ENCODE measurements around the gene APP.

The APP gene

GRCh38 chr21:25901330-25901979 is 269.1 kb downstream of the APP start:
- no peaks in the 10 kb centered on the region for H3K4me1 ChIP-seq (ENCODE audit: control insufficient read depth, insufficient read depth, low read length)
- H3K27me3 ChIP-seq (ENCODE audit: control insufficient read depth, insufficient read depth, low read length) = no peaks in the 10 kb centered on the region
- no peaks in the 10 kb centered on the region for H3K9me3 ChIP-seq (ENCODE audit: control insufficient read depth, insufficient read depth, low read length)
- peaks cover 5% of the 10 kb centered on the region for H3K36me3 ChIP-seq (ENCODE audit: control insufficient read depth, insufficient read depth, low read length)
- H3K4me3 ChIP-seq (ENCODE audit: low read depth, low read length) = no peak overlapping the region
- H3K9ac ChIP-seq (ENCODE audit: low read depth, low read length) = no peak overlapping the region

DNA sequence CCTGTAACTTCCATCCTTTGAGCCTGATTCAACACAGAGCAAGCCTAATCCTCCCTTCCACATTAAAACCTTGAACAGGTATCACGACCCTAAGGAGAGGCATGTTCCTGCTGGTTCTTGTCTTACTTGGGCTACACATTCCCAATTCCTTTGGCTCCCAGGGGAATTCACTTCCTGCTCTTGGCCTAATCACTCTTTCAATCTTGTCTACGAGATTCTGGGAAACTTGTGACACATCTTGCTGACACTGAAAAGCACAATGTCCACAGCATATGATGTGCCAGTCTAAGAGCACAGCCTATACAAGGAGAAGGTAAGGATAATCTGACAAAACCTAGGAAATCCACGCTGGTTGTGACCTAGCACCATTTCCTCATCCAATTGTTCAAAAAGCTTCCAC is 271.9 kb downstream of the APP start:
- Histone ChIP-seq H3K27me3 (ENCODE audit: control insufficient read depth, insufficient read depth, low read length) (no peaks in the 10 kb centered on the region), H3K4me1 (ENCODE audit: control insufficient read depth, insufficient read depth, low read length) (no peaks in the 10 kb centered on the region), H3K4me3 (ENCODE audit: low read depth, low read length) (no peak overlapping the region), H3K9me3 (ENCODE audit: control insufficient read depth, insufficient read depth, low read length) (no peaks in the 10 kb centered on the region), H3K36me3 (ENCODE audit: control insufficient read depth, insufficient read depth, low read length) (peaks cover 3% of the 10 kb centered on the region), H3K9ac (ENCODE audit: low read depth, low read length) (no peak overlapping the region)

- H3K9me3 ChIP-seq (ENCODE audit: control insufficient read depth, insufficient read depth, low read length) = no peaks in the 10 kb centered on the region
- H3K4me3 ChIP-seq (ENCODE audit: low read depth, low read length) = no peak overlapping the region
- H3K9ac ChIP-seq (ENCODE audit: low read depth, low read length) = no peak overlapping the region
- H3K27me3 ChIP-seq (ENCODE audit: control insufficient read depth, insufficient read depth, low read length) = no peaks in the 10 kb centered on the region
- H3K36me3 ChIP-seq (ENCODE audit: control insufficient read depth, insufficient read depth, low read length) = no peaks in the 10 kb centered on the region
- H3K4me1 ChIP-seq (ENCODE audit: control insufficient read depth, insufficient read depth, low read length) = no peaks in the 10 kb centered on the region
Measured at GRCh38 chr21:25897383-25897782, 273.2 kb downstream of the APP start.

DNA sequence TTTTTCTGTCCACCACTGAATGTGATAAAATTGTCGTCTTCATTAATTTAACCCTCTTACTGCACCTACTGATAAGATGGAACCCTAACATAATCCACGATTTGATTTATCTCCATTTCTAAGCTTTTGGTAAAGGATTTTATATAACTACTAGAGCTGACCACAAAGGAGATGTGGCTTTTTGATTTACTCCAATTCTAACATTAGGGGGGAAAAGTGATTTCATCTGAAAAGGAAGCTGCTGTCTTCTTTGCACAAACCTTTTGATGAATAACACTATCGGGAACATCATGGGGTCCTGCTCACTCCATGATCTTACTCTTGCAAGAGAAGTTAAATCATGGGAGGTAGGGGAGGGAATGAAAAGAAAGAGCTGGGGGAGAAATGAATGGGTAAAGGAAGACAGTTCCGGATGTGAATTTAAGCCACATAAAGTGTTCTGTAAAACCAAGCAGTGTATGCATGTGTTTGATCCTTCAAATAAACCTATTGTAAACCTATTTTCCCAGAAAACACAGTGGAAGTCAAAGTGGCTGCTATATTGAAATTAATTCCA is 274.0 kb downstream of the APP start:
- no peaks in the 10 kb centered on the region for H3K36me3 ChIP-seq (ENCODE audit: control insufficient read depth, insufficient read depth, low read length)
- no peak overlapping the region for H3K9ac ChIP-seq (ENCODE audit: low read depth, low read length)
- no peak overlapping the region for H3K4me3 ChIP-seq (ENCODE audit: low read depth, low read length)
- H3K4me1 ChIP-seq (ENCODE audit: control insufficient read depth, insufficient read depth, low read length) = no peaks in the 10 kb centered on the region
- no peaks in the 10 kb centered on the region for H3K27me3 ChIP-seq (ENCODE audit: control insufficient read depth, insufficient read depth, low read length)
- H3K9me3 ChIP-seq (ENCODE audit: control insufficient read depth, insufficient read depth, low read length) = no peaks in the 10 kb centered on the region

GRCh38 chr21:25895565-25896205 is 274.9 kb downstream of the APP start:
- H3K4me3 ChIP-seq (ENCODE audit: low read depth, low read length) = no peak overlapping the region
- H3K36me3 ChIP-seq (ENCODE audit: control insufficient read depth, insufficient read depth, low read length) = no peaks in the 10 kb centered on the region
- H3K9ac ChIP-seq (ENCODE audit: low read depth, low read length) = no peak overlapping the region
- no peaks in the 10 kb centered on the region for H3K4me1 ChIP-seq (ENCODE audit: control insufficient read depth, insufficient read depth, low read length)
- no peaks in the 10 kb centered on the region for H3K27me3 ChIP-seq (ENCODE audit: control insufficient read depth, insufficient read depth, low read length)
- H3K9me3 ChIP-seq (ENCODE audit: control insufficient read depth, insufficient read depth, low read length) = no peaks in the 10 kb centered on the region

GRCh38 chr21:25893191-25893590 is 277.4 kb downstream of the APP start:
- Histone ChIP-seq H3K9ac (ENCODE audit: low read depth, low read length) (no peak overlapping the region), H3K4me1 (ENCODE audit: control insufficient read depth, insufficient read depth, low read length) (no peaks in the 10 kb centered on the region), H3K4me3 (ENCODE audit: low read depth, low read length) (no peak overlapping the region), H3K36me3 (ENCODE audit: control insufficient read depth, insufficient read depth, low read length) (no peaks in the 10 kb centered on the region), H3K27me3 (ENCODE audit: control insufficient read depth, insufficient read depth, low read length) (no peaks in the 10 kb centered on the region), H3K9me3 (ENCODE audit: control insufficient read depth, insufficient read depth, low read length) (no peaks in the 10 kb centered on the region)

DNA sequence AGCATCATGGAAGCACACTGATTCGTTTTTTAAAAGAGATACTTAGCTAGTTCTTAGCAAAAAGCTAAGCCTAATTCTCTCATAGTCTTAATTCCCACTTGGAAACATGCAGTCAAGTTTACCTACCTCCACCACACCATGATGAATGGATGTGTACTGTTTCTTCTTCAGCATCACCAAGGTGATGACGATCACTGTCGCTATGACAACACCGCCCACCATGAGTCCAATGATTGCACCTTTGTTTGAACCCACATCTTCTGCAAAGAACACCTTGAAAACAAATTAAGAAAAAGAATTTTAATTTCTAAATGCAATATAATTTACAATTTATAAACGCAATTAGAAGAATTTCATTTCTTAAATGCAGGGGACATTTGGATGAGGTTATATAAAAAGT is 279.0 kb downstream of the APP start:
- H3K36me3 ChIP-seq (ENCODE audit: control insufficient read depth, insufficient read depth, low read length) = peaks cover 3% of the 10 kb centered on the region
- no peaks in the 10 kb centered on the region for H3K4me1 ChIP-seq (ENCODE audit: control insufficient read depth, insufficient read depth, low read length)
- H3K27me3 ChIP-seq (ENCODE audit: control insufficient read depth, insufficient read depth, low read length) = no peaks in the 10 kb centered on the region
- no peak overlapping the region for H3K9ac ChIP-seq (ENCODE audit: low read depth, low read length)
- H3K9me3 ChIP-seq (ENCODE audit: control insufficient read depth, insufficient read depth, low read length) = no peaks in the 10 kb centered on the region
- no peak overlapping the region for H3K4me3 ChIP-seq (ENCODE audit: low read depth, low read length)

DNA sequence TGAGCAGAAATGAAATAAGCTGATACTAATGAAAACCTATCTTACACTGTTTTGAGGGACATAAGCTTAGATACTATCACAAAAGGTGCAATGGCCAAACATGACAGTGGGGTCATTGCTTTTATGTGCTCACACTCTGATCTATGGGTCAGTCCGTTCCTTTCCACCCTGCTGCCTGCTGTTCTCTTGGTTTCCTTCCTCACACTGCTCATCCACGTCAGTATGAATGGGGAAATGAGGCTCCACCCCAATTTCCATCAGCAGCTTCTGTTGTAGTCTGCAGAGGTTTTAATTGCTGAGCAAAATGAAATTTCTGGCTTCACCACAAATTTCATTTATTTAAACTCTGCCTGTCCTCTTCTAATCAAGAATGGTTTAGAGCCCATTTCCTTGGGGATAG is 280.6 kb downstream of the APP start:
- H3K9me3 ChIP-seq (ENCODE audit: control insufficient read depth, insufficient read depth, low read length) = no peaks in the 10 kb centered on the region
- no peak overlapping the region for H3K9ac ChIP-seq (ENCODE audit: low read depth, low read length)
- H3K4me3 ChIP-seq (ENCODE audit: low read depth, low read length) = no peak overlapping the region
- H3K36me3 ChIP-seq (ENCODE audit: control insufficient read depth, insufficient read depth, low read length) = peaks cover 3% of the 10 kb centered on the region
- no peaks in the 10 kb centered on the region for H3K4me1 ChIP-seq (ENCODE audit: control insufficient read depth, insufficient read depth, low read length)
- H3K27me3 ChIP-seq (ENCODE audit: control insufficient read depth, insufficient read depth, low read length) = no peaks in the 10 kb centered on the region

DNA sequence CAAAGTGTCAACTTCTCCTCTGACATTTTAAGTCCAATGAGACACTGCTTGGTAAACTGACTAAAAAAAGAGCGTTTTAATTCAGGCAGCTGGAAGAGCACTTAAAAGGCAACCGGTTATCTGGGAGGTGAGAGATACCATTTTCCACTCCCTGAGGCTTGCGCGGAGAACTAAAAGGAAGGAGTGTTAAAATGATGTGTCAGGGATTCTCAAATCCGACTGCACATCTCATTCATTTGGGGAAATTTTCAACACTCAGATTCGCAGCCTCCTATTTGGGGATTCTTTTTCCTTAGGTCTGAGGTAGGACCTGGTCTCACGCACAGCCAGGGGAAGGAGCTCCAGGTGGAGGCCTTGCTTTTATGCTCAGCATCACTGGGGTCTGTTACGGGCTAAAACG is 281.9 kb downstream of the APP start:
- Histone ChIP-seq H3K27me3 (ENCODE audit: control insufficient read depth, insufficient read depth, low read length) (no peaks in the 10 kb centered on the region), H3K9me3 (ENCODE audit: control insufficient read depth, insufficient read depth, low read length) (no peaks in the 10 kb centered on the region), H3K4me1 (ENCODE audit: control insufficient read depth, insufficient read depth, low read length) (no peaks in the 10 kb centered on the region), H3K9ac (ENCODE audit: low read depth, low read length) (no peak overlapping the region), H3K4me3 (ENCODE audit: low read depth, low read length) (no peak overlapping the region), H3K36me3 (ENCODE audit: control insufficient read depth, insufficient read depth, low read length) (peaks cover 3% of the 10 kb centered on the region)

DNA sequence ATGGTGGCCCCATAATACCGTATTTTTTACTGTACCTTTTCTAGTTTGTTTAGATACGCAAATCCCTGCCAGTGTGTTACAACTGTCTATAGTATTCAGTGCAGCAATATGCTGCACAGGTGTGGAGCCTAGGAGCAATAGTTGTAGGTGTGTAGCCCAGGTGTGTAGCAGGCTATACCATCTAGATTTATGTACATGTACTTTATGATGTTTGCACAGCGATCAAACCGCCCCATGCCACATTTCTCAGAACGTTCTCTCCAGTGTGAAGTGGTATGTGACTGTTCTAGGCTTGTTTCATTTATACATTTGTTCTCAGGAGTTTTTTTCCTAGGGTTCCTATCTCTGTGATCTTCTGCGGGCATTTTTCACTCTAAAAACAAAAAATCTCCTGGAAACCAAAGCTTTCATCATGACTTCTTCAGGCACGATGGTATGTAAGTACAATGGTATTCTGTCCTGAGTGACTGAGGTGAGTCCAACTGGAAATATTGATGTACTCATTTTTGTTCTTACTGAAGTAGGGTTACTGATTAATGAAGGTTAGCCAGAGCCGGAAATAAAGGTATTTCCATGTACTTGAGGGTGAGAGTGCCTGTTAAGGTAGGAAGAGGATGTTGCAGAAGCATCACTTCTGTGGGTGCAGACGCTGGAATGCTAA is 282.8 kb downstream of the APP start:
- peaks cover 3% of the 10 kb centered on the region for H3K36me3 ChIP-seq (ENCODE audit: control insufficient read depth, insufficient read depth, low read length)
- H3K9me3 ChIP-seq (ENCODE audit: control insufficient read depth, insufficient read depth, low read length) = no peaks in the 10 kb centered on the region
- no peak overlapping the region for H3K4me3 ChIP-seq (ENCODE audit: low read depth, low read length)
- H3K27me3 ChIP-seq (ENCODE audit: control insufficient read depth, insufficient read depth, low read length) = no peaks in the 10 kb centered on the region
- H3K9ac ChIP-seq (ENCODE audit: low read depth, low read length) = no peak overlapping the region
- H3K4me1 ChIP-seq (ENCODE audit: control insufficient read depth, insufficient read depth, low read length) = no peaks in the 10 kb centered on the region

DNA sequence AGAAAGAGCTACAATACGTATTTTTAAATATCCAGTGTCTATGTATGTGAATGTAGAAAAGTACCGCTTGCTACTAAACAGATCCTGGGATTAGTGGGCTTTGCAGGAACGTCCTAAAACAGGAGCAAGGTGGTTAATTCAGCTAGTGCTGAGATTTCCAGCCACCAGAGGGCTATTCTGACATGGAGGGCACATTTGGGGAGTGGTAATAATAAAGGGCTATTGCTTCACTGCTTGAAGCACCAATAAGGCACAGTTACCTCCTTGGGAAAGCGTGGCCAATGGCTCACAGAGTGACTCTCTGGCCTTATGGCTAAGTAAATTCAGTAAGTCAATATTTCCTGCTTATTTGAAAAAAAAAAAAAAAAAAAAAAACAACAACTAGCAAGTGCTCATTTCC is 283.4 kb downstream of the APP start:
- H3K9me3 ChIP-seq (ENCODE audit: control insufficient read depth, insufficient read depth, low read length) = no peaks in the 10 kb centered on the region
- H3K4me3 ChIP-seq (ENCODE audit: low read depth, low read length) = no peak overlapping the region
- peaks cover 3% of the 10 kb centered on the region for H3K36me3 ChIP-seq (ENCODE audit: control insufficient read depth, insufficient read depth, low read length)
- H3K4me1 ChIP-seq (ENCODE audit: control insufficient read depth, insufficient read depth, low read length) = no peaks in the 10 kb centered on the region
- no peaks in the 10 kb centered on the region for H3K27me3 ChIP-seq (ENCODE audit: control insufficient read depth, insufficient read depth, low read length)
- H3K9ac ChIP-seq (ENCODE audit: low read depth, low read length) = no peak overlapping the region

DNA sequence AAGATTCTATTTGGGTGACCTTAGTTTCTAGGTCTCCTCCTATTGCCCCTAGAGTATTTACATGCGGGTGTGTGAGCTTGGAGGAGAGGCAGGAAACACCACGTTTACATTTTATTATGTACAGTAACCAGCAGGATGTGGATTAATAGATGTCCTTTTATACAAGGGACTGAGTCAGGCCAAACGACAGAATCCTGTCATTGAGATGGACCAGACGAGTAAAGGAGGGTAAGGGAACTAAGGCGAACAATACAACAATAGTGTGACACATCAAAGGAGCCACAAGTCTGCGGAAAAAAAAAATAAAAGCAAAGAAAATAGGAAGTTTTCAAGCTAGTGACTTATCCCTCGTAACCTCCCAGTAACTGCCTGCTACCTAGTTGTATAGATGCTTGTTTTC is 284.7 kb downstream of the APP start:
- Histone ChIP-seq H3K27me3 (ENCODE audit: control insufficient read depth, insufficient read depth, low read length) (no peaks in the 10 kb centered on the region), H3K36me3 (ENCODE audit: control insufficient read depth, insufficient read depth, low read length) (peaks cover 3% of the 10 kb centered on the region), H3K4me3 (ENCODE audit: low read depth, low read length) (no peak overlapping the region), H3K9me3 (ENCODE audit: control insufficient read depth, insufficient read depth, low read length) (no peaks in the 10 kb centered on the region), H3K4me1 (ENCODE audit: control insufficient read depth, insufficient read depth, low read length) (no peaks in the 10 kb centered on the region), H3K9ac (ENCODE audit: low read depth, low read length) (no peak overlapping the region)

Data from iPS-15b (cell line).